Fibroblast of skin of left quadriceps (primary cell): ENCODE measurements around the gene SULT2B1.

Experiments used
- DNase-seq, 2 experiments: peaks; one replicate each; pipeline ENCODE4 v3.0.0-alpha.2; 2013; ENCODE audit warnings: low read depth in 2 of 2

The SULT2B1 gene

GRCh38 chr19:48634424-48635262 is 82.7 kb downstream of the SULT2B1 start:
- peak; percentile 85 to 89 for DNase-seq

DNA sequence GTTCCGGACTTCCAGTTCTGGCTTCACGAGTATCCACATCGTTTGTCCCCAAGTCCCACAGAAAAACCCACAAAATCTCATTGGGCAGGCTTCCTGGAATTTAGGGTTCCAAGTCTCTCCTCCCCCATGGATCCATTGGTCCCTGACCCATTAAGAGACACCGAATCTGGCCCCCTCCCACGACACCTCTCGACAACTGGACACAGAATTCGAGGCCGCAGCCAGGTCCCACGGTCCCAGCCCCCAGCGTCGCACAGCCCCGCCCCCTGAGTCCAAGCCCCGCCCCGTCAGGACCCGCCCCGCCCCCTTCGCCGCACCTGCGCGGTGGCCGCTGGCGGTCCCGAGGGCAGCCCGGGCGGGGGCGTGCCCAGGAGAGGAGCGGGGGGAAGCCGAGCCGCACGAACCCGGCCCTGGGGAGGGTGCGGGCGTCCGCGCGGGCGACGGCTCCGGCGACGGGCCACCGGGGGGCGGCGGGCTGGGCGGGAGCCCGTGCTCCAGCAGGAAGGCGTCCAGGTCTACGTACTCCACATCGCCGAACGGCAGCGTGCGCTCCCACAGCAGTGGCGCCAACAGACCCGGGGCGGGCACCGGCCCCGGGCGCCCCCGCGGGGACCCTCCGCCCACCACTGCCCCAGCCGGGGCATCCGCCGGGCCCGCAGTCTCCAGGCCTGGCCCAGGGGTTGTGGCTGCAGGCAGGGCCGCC is 83.4 kb downstream of the SULT2B1 start:
- DNase-seq = no peak

DNA sequence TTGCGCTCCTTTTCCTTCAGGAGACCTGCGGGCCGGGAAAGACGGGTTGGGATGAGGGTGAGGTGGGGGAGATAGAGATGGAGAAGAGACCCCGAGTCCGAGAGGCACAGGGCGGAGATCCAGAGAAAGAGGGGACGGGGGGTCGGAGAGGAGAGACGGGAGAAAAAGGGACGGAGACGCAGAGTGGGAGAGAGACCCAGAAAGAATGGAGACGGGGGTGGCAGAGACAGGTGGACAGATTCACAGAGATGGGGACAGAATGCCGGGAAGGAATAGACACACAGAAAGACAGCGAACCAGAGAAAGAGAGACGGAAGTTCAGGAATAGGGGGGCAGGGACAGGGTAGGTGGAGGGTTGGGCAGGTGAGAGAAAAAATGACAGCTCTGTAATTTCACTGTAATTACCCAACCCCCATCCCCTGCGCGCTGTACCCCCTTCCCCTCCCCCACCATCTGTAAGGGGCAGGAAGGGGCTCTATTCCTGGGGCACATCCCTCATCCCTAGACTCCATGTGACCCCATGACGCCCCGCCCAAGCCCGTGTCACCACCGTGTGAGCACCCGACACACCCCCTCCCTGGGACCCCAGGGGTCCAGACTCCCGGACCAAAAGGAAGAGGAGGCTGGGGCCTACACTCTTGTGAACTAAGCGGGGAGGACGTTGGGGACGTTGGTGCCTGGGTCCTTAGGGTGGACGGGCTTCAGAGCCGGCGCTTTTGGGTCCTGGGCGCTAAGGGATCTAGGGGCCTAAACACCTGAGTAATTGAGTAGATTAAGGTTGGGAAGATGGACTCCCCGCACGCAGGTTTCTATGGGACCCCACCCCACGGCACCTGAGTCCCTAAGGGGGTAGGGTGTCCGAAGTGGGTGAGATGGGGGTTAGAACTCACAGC is 84.2 kb downstream of the SULT2B1 start:
- no peak for DNase-seq

DNA sequence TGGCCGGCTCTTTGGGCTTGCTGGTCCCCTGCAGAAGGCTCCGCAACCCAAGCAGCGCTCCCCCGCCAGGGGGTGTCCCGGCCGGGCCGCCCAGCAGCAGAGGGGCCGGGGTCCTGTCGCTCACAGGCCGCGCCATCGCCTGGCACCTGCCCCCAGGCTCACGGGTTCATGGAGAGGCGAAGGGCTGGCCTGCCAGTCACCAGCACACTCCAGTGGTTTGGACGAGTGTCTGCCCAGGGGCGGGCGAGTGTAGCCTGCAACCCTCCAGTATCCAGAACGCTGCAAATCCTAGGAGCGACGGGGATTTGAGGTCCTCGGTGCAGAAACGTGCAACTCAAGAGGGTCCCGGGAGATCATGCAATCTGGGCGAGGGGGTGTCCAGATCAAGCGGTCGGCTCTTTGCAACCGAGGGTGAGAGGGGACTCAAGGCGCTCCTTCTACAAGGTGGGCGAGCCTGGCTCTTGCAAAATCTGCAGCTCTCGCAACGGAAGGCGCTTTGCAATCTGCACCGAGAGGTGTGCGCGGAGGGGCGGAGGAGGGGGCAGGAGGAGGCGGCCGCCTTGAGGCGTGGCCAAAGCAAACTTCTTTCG is 85.0 kb downstream of the SULT2B1 start, which contains the start of gene DBP:
DBP (minus strand) TSS at position 521 of the 590 bp plus-strand sequence; CDS start at position 136, 385 bp downstream.
- DNase-seq = no peak

- peak; percentile 99 for DNase-seq
Observed at GRCh38 chr19:48637449-48637947, 85.5 kb downstream of the SULT2B1 start.

DNA sequence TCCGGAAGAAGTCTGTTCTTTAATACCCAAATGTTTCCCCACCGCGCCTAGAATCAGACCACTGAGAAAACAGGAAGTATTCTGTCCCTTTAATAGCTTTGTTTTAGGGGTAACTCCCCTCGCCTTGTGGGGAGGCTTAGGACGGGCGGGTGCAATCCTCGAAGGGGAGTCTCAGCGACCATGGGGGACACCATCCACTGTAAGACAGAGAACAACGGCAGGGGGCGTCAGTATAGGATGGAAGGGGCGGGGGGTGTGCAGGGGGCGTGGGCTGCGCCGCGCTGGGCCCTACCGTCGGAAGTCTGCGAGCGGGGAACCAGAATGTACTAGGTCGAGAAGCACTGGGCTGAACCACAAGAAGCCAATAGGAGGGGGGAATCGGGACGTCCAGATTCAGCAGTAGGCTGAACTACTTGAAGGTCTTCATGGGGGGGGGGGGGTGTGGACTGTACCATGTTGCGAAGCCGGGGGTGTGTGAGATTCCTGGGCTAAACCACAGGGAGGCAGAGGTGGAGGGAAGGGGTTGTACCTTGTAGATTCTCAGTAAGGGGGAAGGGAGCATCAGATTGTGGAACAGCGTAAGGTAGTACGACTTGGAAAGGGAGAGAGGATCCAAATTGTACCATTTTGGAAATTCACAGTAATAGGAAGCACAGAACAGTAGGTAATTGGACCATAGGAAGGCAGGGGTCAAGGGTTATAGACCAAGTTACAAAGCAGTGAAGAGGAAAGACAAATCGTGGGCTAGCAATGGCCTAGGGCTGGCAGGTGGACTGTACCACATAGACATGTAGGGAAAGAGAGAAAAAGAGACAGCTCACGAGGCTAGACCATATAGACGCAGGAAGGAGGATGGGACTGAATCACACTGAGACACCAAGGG is 86.2 kb downstream of the SULT2B1 start:
- peak; percentile 88 to 90 for DNase-seq

DNA sequence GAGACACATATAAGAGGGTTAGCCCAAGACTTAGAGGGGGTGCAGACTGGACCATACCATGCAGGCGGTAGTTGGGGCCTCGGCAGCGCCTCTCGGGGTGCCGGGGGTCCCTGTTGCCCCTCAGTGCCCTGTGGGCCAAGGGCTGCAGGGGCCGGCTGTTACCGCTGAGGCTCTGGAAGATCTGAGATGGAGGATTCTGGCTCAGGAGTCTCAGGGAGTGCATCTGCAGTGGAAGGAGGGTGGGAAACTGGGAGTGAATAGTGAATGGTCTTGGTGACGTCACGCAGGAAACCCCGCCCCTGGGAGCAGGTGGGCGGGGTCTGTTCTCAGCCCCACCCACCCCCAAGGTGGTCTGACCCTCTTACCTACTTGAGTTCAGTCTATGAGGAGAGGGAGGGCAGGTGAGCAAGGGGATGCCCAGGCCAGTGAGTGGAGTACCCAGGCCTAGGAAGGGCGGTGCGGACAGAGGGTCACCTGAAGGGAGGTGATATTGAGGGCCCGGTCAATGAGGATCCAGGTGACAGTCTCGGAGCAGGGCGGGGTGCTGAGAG is 86.9 kb downstream of the SULT2B1 start:
- DNase-seq = no peak

GRCh38 chr19:48639483-48640375 is 87.8 kb downstream of the SULT2B1 start:
- DNase-seq = no peak

GRCh38 chr19:48641850-48642249 is 89.9 kb downstream of the SULT2B1 start:
- DNase-seq = no peak

- no peak for DNase-seq
Observed at GRCh38 chr19:48642862-48643261, 90.9 kb downstream of the SULT2B1 start.

- DNase-seq = no peak
Observed at GRCh38 chr19:48644355-48644754, 92.4 kb downstream of the SULT2B1 start.

DNA sequence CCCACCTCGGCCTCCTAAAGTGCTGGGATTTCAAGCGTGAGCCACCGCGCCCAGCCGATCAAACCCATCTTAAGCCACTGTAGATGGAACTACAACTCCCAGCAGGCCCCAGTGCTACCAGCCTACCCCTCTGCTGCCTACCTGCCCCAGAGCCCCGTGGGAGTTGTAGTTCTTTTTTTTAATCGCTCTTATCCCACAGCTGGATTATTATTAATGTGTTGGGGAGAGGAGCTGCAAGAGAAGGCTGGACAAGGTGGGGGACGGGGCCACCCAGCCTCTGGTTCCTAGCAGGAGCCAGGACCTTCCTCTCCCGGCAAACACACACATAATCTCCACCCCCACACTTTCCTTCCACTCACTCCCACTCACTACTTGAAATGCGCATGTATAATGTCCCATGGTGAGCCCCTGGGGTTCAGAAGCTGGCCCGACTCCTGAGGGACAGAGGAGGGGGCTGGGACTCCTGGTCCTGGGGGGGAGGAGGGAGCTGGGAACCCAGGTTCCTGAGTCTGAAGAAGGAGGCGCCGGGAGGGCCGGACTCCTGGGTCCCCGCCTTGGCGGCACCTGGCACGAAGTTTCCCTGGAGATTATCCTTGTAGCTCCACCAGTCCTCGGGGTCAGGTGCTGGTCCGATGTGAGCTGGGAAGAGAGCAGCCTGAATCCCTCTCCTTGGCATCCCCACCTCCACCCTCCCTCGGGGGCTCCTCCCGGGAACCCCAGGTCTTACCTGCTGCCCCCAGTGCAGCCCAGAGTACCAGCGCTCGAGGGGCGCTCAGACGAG is 93.1 kb downstream of the SULT2B1 start:
- DNase-seq = no peak

DNA sequence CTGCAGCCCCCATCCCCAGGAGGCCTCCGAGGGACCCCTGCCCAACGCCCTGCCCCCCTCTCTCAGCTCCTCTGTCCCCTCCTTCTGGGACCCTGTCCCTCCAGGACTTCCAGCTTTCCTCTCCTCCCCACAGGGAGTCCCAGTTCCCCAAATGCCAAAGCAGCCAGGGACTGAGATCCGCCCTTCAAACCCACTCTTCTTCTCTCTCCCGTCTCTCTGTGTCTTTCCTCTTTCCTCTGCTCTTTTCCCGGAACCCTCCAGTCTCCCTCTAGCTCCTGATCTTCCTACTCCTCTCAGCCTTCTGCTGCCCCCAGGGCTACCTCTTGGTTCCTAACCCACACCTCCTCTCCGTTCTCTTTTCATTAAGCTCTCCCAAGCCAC is 93.6 kb downstream of the SULT2B1 start:
- DNase-seq = no peak

DNA sequence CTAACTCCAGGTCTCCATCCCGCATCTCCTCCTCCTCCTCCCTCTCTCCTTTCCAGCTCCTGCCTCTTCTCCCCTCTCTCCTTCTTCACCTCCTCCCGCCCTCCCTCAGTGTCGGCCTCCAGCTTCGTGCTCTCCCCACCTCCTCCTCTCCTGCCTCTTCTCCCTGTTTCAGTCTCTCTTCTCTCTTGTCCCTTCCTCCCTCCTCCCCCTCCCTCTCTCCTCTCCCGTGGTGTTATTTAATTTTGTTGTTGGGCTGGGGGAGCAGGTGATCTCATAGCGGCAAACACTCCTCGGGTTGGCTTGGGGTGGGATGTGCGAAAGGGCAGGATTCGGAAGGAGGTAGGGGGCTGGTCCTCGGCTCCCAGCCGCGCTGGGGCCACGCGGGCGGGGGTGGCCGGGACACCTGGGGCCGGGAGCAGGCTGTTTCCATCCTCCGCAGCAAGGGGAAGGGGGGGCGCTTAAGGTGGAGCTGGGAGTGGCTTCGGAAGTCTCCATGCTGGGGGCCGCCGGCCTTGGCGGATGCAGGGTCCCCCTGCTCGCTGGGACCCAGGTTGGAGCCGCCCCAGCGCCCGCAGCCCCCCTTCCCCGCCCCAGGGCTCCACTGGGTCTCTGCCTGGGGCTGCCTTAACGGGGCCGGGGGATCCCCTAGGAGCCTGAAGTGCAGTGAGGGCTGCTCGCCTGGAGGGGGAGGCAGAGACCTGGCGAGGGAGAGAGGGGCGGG is 94.2 kb downstream of the SULT2B1 start, which contains the start of gene CA11:
CA11 (minus strand) TSS at position 187 of the 721 bp plus-strand sequence. CDS start 555 bp downstream, outside the sequence.
- DNase-seq = peak; percentile 56 to 65

DNA sequence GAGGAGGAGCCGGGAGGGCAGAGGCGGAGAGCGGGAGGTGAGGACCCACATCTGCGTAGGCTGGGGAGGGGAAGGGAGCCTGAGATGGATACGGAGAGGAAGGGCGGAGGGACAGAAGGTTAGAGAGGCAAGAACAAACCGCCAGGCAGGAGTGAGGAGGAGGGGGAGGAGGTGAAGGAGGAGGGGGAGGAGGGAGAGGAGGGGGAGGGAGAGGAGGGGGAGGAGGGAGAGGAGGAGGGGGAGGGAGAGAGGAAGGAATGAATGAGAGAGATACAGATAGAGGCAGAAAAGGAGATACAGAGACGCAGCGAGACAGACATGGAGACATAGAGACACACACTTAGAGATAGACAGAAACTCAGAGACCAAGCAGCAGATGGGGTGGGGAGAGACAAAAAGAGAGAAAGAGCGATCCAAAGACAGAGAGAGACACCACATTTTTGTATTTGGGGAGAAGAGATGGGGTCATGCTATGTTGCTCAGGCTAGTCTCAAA is 94.8 kb downstream of the SULT2B1 start:
- DNase-seq = no peak

- no peak for DNase-seq
Observed at GRCh38 chr19:48648134-48648533, 96.2 kb downstream of the SULT2B1 start.
